Upper lobe of left lung (tissue), 6 donors: ENCODE results near the gene GTPBP2. TPM values are rescaled to one million over a fixed set of nuclear protein-coding genes. Genes with fewer than 3 reads are reported as not detected.

ENCODE experiments used
- ATAC-seq, 2 donors: fragments of 200-7000 bp; cut with Tn5 transposase; one replicate each; pipeline ENCODE4 v1.9.1; 2022; ENCODE audit warnings: mild to moderate bottlenecking in 2 of 2, moderate library complexity in 2 of 2; ENCODE audit not compliant: low FRiP score in 2 of 2
- DNase-seq, 2 donors: peaks; one replicate each; pipeline ENCODE4 v3.0.0-alpha.2; 2019 to 2020
- H3K27ac ChIP-seq, 4 donors: fragments of 200-600 bp; sonication (generic); one replicate each; pipeline ENCODE4 v1.5.1; 2016 to 2019
- H3K27me3 ChIP-seq, 4 donors: fragments of 200-600 bp; sonication (generic); one replicate each; pipeline ENCODE4 v1.5.1; 2017 to 2019
- H3K36me3 ChIP-seq, 4 donors: fragments of 200-600 bp; sonication (generic); one replicate each; pipeline ENCODE4 v1.5.1; 2016 to 2019
- H3K4me1 ChIP-seq, 4 donors: fragments of 200-600 bp; sonication (generic); one replicate each; pipeline ENCODE4 v1.5.1; 2018 to 2019
- H3K4me3 ChIP-seq, 4 donors: fragments of 200-600 bp; sonication (generic); one replicate each; pipeline ENCODE4 v1.5.1; 2017 to 2019; ENCODE audit warnings: mild to moderate bottlenecking in 2 of 4, moderate library complexity in 1 of 4
- H3K9me3 ChIP-seq, 4 donors: fragments of 200-600 bp; sonication (generic); one replicate each; pipeline ENCODE4 v1.5.1; 2018 to 2019
- EP300 ChIP-seq, 4 donors: sonication (generic); formaldehyde crosslinking; IDR thresholded peaks; one replicate each; pipeline ENCODE4 v1.5.1; 2017; ENCODE audit warnings: antibody characterized with exemption in 4 of 4, control low read depth in 2 of 4
- POLR2A ChIP-seq, 4 donors: fragments of 450-650 bp; IDR thresholded peaks; one replicate each; pipeline ENCODE4 v1.5.1; 2016 to 2017; ENCODE audit warnings: antibody characterized with exemption in 4 of 4, mild to moderate bottlenecking in 2 of 4
- POLR2AphosphoS5 ChIP-seq, 2 donors: sonication (generic); formaldehyde crosslinking; IDR thresholded peaks; one replicate each; pipeline ENCODE4 v1.5.1; 2017; ENCODE audit warnings: antibody characterized with exemption in 2 of 2
- WGBS, 2 donors: methylation state at CpG; one replicate each; pipeline ENCODE4 v1.1.5; 2017 to 2018; 5-methylcytosine and 5-hydroxymethylcytosine counted together
- total RNA-seq, 6 donors: library from RNA; depleted of rRNA in 4 of 6; stranded (reverse); fragments of >200 nt in 4 of 6; gene quantifications; one replicate each; pipeline versions ENCODE4 v1.1.0 to v1.2.1, GENCODE V29; 2016 to 2021
- TF ChIP-seq, protein P1 (sequence below), 6 experiments: fragments of 450-650 bp in 4 of 6; fragments of 200-600 bp in 2 of 6; sonication (generic) in 2 of 6; IDR thresholded peaks; one replicate each; pipeline ENCODE4 v1.5.1; 2016 to 2019; ENCODE audit warnings: antibody characterized with exemption in 6 of 6
- donor health status: DM: no; HTN: no; CAD: no; lungs with moderate emphysema.
- donor health status: DM: no; HTN: yes; CAD: no; lungs with severe emphysema.

Gene GTPBP2, protein sequence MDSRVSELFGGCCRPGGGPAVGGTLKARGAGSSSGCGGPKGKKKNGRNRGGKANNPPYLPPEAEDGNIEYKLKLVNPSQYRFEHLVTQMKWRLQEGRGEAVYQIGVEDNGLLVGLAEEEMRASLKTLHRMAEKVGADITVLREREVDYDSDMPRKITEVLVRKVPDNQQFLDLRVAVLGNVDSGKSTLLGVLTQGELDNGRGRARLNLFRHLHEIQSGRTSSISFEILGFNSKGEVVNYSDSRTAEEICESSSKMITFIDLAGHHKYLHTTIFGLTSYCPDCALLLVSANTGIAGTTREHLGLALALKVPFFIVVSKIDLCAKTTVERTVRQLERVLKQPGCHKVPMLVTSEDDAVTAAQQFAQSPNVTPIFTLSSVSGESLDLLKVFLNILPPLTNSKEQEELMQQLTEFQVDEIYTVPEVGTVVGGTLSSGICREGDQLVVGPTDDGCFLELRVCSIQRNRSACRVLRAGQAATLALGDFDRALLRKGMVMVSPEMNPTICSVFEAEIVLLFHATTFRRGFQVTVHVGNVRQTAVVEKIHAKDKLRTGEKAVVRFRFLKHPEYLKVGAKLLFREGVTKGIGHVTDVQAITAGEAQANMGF
- total RNA-seq = 100 to 1,000 TPM in 1 of 6 donors, 10 to 100 TPM in 5; 41.3 to 128 (median 78.1) TPM

DNA sequence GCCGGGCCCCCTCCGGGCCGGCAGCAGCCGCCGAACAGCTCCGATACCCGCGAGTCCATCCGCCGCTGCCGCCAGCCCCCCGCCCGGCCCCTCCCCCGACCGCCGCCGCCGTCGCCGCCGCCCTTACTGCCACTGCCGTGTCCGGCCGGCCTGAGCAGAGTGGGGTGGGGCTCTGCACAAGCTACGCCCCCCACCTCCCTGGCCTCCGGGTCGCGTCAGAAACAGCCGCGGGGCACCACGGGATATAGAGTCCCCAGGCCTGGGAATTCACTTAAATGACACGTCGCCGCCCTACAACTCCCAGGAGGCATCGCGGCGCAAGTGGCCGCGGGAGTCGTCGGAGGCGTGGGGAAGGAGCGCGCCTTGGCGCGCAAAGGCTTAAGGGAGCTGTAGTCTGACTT, at the start of gene GTPBP2:
Gene GTPBP2, minus strand, starts transcription at position 161 of the 401 bp plus-strand sequence. Its CDS starts 102 bp downstream, at position 59.
- DNase-seq (peak; percentile 97 to 100), ATAC-seq (peak; percentile 95 to 98)
- Histone ChIP-seq H3K4me1 (peaks cover 23 to 35% (median 29%) of the 10 kb centered on the region in 4 donors), H3K36me3 (peaks cover 9 to 22% (median 21%) of the 10 kb centered on the region in 4 donors), H3K4me3 (peak within 1 kb of the TSS; percentile 81 to 97 (median 88)), H3K27ac (peak within 1 kb of the TSS; percentile 94 to 97 (median 95)), H3K9me3 (no peaks in the 10 kb centered on the region), H3K27me3 (no peaks in the 10 kb centered on the region)
- peak in 2 of 4 donors; percentile 35 to 64 for TF ChIP-seq POLR2A (IDR thresholded peaks at IDR 0.05)
- TF ChIP-seq, protein P1, sequence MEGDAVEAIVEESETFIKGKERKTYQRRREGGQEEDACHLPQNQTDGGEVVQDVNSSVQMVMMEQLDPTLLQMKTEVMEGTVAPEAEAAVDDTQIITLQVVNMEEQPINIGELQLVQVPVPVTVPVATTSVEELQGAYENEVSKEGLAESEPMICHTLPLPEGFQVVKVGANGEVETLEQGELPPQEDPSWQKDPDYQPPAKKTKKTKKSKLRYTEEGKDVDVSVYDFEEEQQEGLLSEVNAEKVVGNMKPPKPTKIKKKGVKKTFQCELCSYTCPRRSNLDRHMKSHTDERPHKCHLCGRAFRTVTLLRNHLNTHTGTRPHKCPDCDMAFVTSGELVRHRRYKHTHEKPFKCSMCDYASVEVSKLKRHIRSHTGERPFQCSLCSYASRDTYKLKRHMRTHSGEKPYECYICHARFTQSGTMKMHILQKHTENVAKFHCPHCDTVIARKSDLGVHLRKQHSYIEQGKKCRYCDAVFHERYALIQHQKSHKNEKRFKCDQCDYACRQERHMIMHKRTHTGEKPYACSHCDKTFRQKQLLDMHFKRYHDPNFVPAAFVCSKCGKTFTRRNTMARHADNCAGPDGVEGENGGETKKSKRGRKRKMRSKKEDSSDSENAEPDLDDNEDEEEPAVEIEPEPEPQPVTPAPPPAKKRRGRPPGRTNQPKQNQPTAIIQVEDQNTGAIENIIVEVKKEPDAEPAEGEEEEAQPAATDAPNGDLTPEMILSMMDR (IDR thresholded peaks at IDR 0.05) = no peak
- TF ChIP-seq POLR2AphosphoS5 (IDR thresholded peaks at IDR 0.05) = peak; percentile 83 to 88
- peak in 1 of 4 donors; percentile 38 for TF ChIP-seq EP300 (IDR thresholded peaks at IDR 0.05)
- 0 to 1% methylated on average over 21 to 24 of the region's 46 CpGs for WGBS, 2 donors

DNA sequence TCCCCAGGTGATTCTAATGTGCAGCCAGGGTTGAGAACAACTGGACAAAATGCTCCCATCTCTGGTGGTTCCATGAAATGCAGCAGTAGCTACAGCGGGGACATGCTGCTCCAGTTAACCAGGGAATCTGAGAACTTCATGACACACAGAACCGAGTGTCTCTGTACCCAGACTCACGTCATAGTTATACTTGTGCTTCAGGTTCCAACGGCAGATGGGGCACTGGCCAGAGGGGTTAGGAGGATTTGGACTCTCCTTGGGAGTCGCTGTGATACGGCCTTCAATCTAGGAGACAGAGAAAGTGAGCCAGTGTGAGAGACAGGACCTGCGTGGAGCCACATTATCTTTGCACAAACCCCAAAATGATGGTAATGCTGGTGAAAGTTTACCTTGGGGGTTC, 49.3 kb upstream of the GTPBP2 start:
- no peaks in the 10 kb centered on the region for H3K27me3 ChIP-seq
- H3K36me3 ChIP-seq = peaks cover 16 to 79% (median 68%) of the 10 kb centered on the region in 4 donors
- TF ChIP-seq POLR2AphosphoS5 (IDR thresholded peaks at IDR 0.05) = no peak
- no peak for TF ChIP-seq POLR2A (IDR thresholded peaks at IDR 0.05)
- TF ChIP-seq, protein P1 (IDR thresholded peaks at IDR 0.05) = no peak
- H3K4me3 ChIP-seq = no peak overlapping the region
- 91 to 95% methylated on average over 6 to 7 of the region's 7 CpGs for WGBS, 2 donors
- H3K4me1 ChIP-seq = peaks cover 5 to 23% (median 8%) of the 10 kb centered on the region in 4 donors
- DNase-seq (no peak), ATAC-seq (no peak)
- H3K9me3 ChIP-seq = no peaks in the 10 kb centered on the region
- no peak overlapping the region for H3K27ac ChIP-seq

DNA sequence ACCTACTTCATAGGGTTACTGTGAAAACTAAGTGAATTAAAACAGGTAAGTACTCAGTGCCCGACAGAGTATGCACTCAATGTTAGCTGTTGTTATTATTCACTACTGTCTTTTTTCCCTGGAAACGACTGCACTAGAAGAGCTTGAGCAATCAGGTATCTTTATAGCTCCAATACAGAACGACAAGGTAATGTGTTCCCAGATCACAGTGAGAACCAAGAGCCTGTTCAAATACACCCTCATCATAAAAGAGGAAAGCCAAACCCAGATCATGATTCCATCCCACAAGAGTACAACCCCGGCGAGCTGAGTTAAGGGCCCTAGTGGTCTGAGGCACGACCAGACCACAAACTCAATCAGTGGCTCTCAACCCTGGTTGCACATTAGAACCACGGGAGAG, 48.7 kb upstream of the GTPBP2 start:
- ATAC-seq (no peak), DNase-seq (no peak)
- no peaks in the 10 kb centered on the region for H3K9me3 ChIP-seq
- peaks cover 1 to 21% (median 4%) of the 10 kb centered on the region in 4 donors for H3K4me1 ChIP-seq
- TF ChIP-seq POLR2A (IDR thresholded peaks at IDR 0.05) (no peak), POLR2AphosphoS5 (IDR thresholded peaks at IDR 0.05) (no peak), EP300 (IDR thresholded peaks at IDR 0.05) (no peak)
- WGBS, 2 donors = 79 to 92% methylated on average over 7 of the region's 7 CpGs
- H3K4me3 ChIP-seq = no peak overlapping the region
- H3K27ac ChIP-seq = no peak overlapping the region
- H3K27me3 ChIP-seq = no peaks in the 10 kb centered on the region
- peaks cover 18 to 82% (median 70%) of the 10 kb centered on the region in 4 donors for H3K36me3 ChIP-seq

DNA sequence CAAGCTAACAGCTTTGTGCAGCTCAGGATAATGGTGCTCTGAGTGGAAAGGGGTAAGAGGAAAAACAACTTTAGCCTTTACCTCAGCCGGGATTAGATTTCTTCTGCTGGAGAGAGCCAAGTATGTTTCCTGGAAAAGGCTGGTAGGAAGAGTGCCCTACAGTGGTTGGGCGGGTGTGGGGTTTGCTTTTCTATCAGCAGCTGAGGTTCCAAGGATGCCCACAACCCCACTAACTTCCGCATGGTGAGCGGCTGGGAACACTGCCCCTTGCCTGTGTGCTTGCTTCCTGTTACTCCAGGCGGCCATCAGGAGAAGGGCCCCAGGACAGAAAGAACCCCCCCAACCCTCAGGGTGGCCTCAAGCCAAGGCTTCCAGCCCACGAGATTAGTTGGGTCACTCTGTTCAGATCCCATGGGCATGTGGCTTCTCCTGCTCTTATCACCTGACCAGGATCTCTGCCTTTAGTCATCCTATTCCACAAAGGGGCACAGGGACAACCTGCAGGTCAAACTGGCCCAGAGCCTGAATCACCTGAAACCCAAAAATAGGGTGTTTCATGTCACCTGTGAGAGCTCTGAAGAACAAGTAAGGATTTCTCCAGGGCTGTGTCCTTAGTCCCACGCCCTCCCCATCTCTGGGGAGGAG, 48.0 kb upstream of the GTPBP2 start:
- H3K36me3 ChIP-seq = peaks cover 18 to 89% (median 73%) of the 10 kb centered on the region in 4 donors
- ATAC-seq (no peak), DNase-seq (no peak)
- H3K4me3 ChIP-seq = no peak overlapping the region
- H3K27ac ChIP-seq = no peak overlapping the region
- 90 to 93% methylated on average over 4 to 7 of the region's 7 CpGs for WGBS, 2 donors
- H3K27me3 ChIP-seq = no peaks in the 10 kb centered on the region
- H3K4me1 ChIP-seq = peaks cover 0 to 15% (median 4%) of the 10 kb centered on the region in 4 donors
- H3K9me3 ChIP-seq = no peaks in the 10 kb centered on the region
- no peak for TF ChIP-seq POLR2A (IDR thresholded peaks at IDR 0.05)
- TF ChIP-seq, protein P1 (IDR thresholded peaks at IDR 0.05) = no peak

DNA sequence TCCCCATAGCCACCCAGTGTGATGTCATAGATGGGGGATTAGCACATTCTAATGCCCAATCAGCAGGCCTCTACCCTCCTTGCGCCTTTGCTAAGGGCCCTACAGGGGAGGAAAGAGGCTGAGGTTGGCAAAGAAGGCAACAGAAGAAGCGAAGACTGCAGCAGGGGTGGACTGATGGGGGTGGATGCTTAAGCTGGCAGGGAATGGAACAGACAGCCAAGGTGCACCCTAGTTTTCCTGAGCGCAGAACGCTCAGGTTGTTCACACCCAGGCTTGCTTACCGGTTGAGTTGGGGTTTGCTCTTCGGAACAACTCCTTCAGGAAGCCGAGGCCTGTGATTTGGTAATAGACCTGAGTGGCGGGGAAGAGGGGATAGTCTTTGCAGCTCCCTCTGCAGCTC, 45.9 kb upstream of the GTPBP2 start:
- no peak for DNase-seq
- H3K4me1 ChIP-seq = peaks cover 0 to 13% (median 1%) of the 10 kb centered on the region in 4 donors
- H3K9me3 ChIP-seq = no peaks in the 10 kb centered on the region
- TF ChIP-seq, protein P1 (IDR thresholded peaks at IDR 0.05) = no peak
- no peak for TF ChIP-seq POLR2A (IDR thresholded peaks at IDR 0.05)
- TF ChIP-seq POLR2AphosphoS5 (IDR thresholded peaks at IDR 0.05) = no peak
- no peak for TF ChIP-seq EP300 (IDR thresholded peaks at IDR 0.05)
- H3K4me3 ChIP-seq = no peak overlapping the region
- H3K36me3 ChIP-seq = peaks cover 21 to 94% (median 78%) of the 10 kb centered on the region in 4 donors
- ATAC-seq = no peak
- peak overlapping the region in 1 of 4 donors; percentile 20 for H3K27ac ChIP-seq
- WGBS, 2 donors = 87 to 96% methylated on average over 8 of the region's 8 CpGs
- H3K27me3 ChIP-seq = no peaks in the 10 kb centered on the region
